Neuron (in vitro differentiated cells): ENCODE measurements around the gene SLC40A1.

Source experiments
- H2AFZ ChIP-seq: one replicate; pipeline ENCODE4 v1.6.1; 2013; ENCODE audit warnings: low read depth, mild to moderate bottlenecking, inconsistent platforms, low read length, moderate library complexity
- H3K27me3 ChIP-seq: one replicate; pipeline ENCODE4 v1.6.1; 2013; ENCODE audit warnings: low read length; ENCODE audit not compliant: insufficient read depth
- H3K36me3 ChIP-seq: one replicate; pipeline ENCODE4 v1.6.1; 2013; ENCODE audit warnings: low read length; ENCODE audit not compliant: insufficient read depth
- H3K4me1 ChIP-seq: one replicate; pipeline ENCODE4 v1.6.1; 2013; ENCODE audit warnings: low read length; ENCODE audit not compliant: insufficient read depth
- H3K4me3 ChIP-seq: 2 replicates; pipeline ENCODE4 v1.5.1; 2013; ENCODE audit warnings: mild to moderate bottlenecking, low read length, moderate library complexity
- H3K9me3 ChIP-seq: one replicate; pipeline ENCODE4 v1.6.1; 2013; ENCODE audit warnings: low read length

Gene SLC40A1

GRCh38 chr2:189580658-189581353, at the start of gene SLC40A1:
TSS of gene SLC40A1 (minus strand) at chr2:189580786. CDS start at chr2:189580460, 326 bp downstream.
- Histone ChIP-seq H3K9me3 (no peaks in the 10 kb centered on the region), H3K4me1 (peaks cover 2% of the 10 kb centered on the region), H3K36me3 (no peaks in the 10 kb centered on the region), H3K27me3 (peaks cover 10% of the 10 kb centered on the region), H2AFZ (peak within 1 kb of the TSS; percentile 45), H3K4me3 (peak within 1 kb of the TSS; percentile 52)

- no peaks in the 10 kb centered on the region for H3K9me3 ChIP-seq
- no peaks in the 10 kb centered on the region for H3K27me3 ChIP-seq
- no peak overlapping the region for H2AFZ ChIP-seq
- no peak overlapping the region for H3K4me3 ChIP-seq
- H3K36me3 ChIP-seq, result no peaks in the 10 kb centered on the region
- no peaks in the 10 kb centered on the region for H3K4me1 ChIP-seq
These were observed 49.2 kb upstream of the SLC40A1 start for GRCh38 chr2:189629531-189630453.

GRCh38 chr2:189628817-189629530, 48.4 kb upstream of the SLC40A1 start:
- no peak overlapping the region for H3K4me3 ChIP-seq
- H3K36me3 ChIP-seq, result no peaks in the 10 kb centered on the region
- H3K9me3 ChIP-seq, result no peaks in the 10 kb centered on the region
- no peaks in the 10 kb centered on the region for H3K27me3 ChIP-seq
- no peaks in the 10 kb centered on the region for H3K4me1 ChIP-seq
- no peak overlapping the region for H2AFZ ChIP-seq

GRCh38 chr2:189627789-189628188, 47.2 kb upstream of the SLC40A1 start:
- Histone ChIP-seq H3K4me1 (no peaks in the 10 kb centered on the region), H2AFZ (no peak overlapping the region), H3K27me3 (no peaks in the 10 kb centered on the region)

GRCh38 chr2:189625636-189626035, 45.0 kb upstream of the SLC40A1 start:
- Histone ChIP-seq H3K36me3 (no peaks in the 10 kb centered on the region), H3K4me1 (no peaks in the 10 kb centered on the region), H3K4me3 (no peak overlapping the region), H3K9me3 (no peaks in the 10 kb centered on the region), H2AFZ (no peak overlapping the region), H3K27me3 (no peaks in the 10 kb centered on the region)

More at GRCh38 chr2:189627789-189628188, 47.2 kb upstream of the SLC40A1 start:
- Histone ChIP-seq H3K36me3 (no peaks in the 10 kb centered on the region), H3K4me3 (no peak overlapping the region), H3K9me3 (no peaks in the 10 kb centered on the region)

GRCh38 chr2:189624648-189625355, 44.2 kb upstream of the SLC40A1 start:
- no peaks in the 10 kb centered on the region for H3K27me3 ChIP-seq
- no peaks in the 10 kb centered on the region for H3K9me3 ChIP-seq
- no peaks in the 10 kb centered on the region for H3K4me1 ChIP-seq
- no peak overlapping the region for H3K4me3 ChIP-seq
- no peak overlapping the region for H2AFZ ChIP-seq
- H3K36me3 ChIP-seq, result no peaks in the 10 kb centered on the region

GRCh38 chr2:189623049-189623448, 42.5 kb upstream of the SLC40A1 start:
- Histone ChIP-seq H3K9me3 (no peaks in the 10 kb centered on the region), H3K4me3 (no peak overlapping the region)

GRCh38 chr2:189621781-189622180, 41.2 kb upstream of the SLC40A1 start:
- Histone ChIP-seq H2AFZ (no peak overlapping the region), H3K4me3 (no peak overlapping the region), H3K27me3 (no peaks in the 10 kb centered on the region), H3K9me3 (no peaks in the 10 kb centered on the region), H3K4me1 (no peaks in the 10 kb centered on the region), H3K36me3 (no peaks in the 10 kb centered on the region)

More at GRCh38 chr2:189623049-189623448, 42.5 kb upstream of the SLC40A1 start:
- Histone ChIP-seq H3K27me3 (no peaks in the 10 kb centered on the region), H2AFZ (no peak overlapping the region), H3K36me3 (no peaks in the 10 kb centered on the region), H3K4me1 (no peaks in the 10 kb centered on the region)

- Histone ChIP-seq H3K9me3 (no peaks in the 10 kb centered on the region), H3K27me3 (no peaks in the 10 kb centered on the region), H3K4me3 (no peak overlapping the region), H2AFZ (no peak overlapping the region), H3K36me3 (no peaks in the 10 kb centered on the region), H3K4me1 (no peaks in the 10 kb centered on the region)
These were observed 37.6 kb upstream of the SLC40A1 start for GRCh38 chr2:189618197-189618596.

GRCh38 chr2:189614585-189614984, 34.0 kb upstream of the SLC40A1 start:
- Histone ChIP-seq H3K4me1 (no peaks in the 10 kb centered on the region), H3K4me3 (no peak overlapping the region), H2AFZ (no peak overlapping the region), H3K9me3 (no peaks in the 10 kb centered on the region), H3K27me3 (no peaks in the 10 kb centered on the region), H3K36me3 (no peaks in the 10 kb centered on the region)

GRCh38 chr2:189613650-189614420, 33.2 kb upstream of the SLC40A1 start:
- no peak overlapping the region for H3K4me3 ChIP-seq
- no peaks in the 10 kb centered on the region for H3K36me3 ChIP-seq
- H2AFZ ChIP-seq, result no peak overlapping the region
- H3K4me1 ChIP-seq, result no peaks in the 10 kb centered on the region
- no peaks in the 10 kb centered on the region for H3K9me3 ChIP-seq
- H3K27me3 ChIP-seq, result no peaks in the 10 kb centered on the region

- no peak overlapping the region for H2AFZ ChIP-seq
- no peaks in the 10 kb centered on the region for H3K36me3 ChIP-seq
- no peaks in the 10 kb centered on the region for H3K9me3 ChIP-seq
- no peaks in the 10 kb centered on the region for H3K4me1 ChIP-seq
- H3K27me3 ChIP-seq, result no peaks in the 10 kb centered on the region
- no peak overlapping the region for H3K4me3 ChIP-seq
These were observed 32.6 kb upstream of the SLC40A1 start for GRCh38 chr2:189613077-189613636.
